NCI-H1694 treated with DMSO at 0.1 percent for 48 hours (cell line): ENCODE data around the gene PRPH2.

Source experiments
- DNase-seq: peaks from one replicate; lab custom pipeline; 2025; lab: John Stamatoyannopoulos, UW

PRPH2 gene, protein sequence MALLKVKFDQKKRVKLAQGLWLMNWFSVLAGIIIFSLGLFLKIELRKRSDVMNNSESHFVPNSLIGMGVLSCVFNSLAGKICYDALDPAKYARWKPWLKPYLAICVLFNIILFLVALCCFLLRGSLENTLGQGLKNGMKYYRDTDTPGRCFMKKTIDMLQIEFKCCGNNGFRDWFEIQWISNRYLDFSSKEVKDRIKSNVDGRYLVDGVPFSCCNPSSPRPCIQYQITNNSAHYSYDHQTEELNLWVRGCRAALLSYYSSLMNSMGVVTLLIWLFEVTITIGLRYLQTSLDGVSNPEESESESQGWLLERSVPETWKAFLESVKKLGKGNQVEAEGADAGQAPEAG

DNA sequence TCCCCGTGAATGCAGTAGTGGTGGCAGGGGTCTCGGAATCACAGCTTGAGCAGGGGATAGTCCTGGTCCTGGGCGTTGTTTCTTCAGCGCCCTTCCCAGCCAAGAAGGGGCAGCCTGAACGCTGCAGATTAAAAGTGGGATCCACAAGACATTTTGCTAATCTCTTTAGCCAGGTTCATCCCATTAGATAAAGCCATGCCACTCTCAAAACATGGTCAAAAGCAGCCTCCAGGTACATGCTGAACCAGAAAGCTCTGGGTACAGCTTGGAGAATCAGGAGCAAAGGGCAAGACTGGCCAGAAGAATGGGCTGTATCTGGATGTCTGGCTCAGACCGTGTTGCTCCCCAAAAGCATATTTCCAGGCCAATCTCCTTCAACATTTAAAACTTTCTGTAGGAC, at the start of gene PRPH2:
Gene PRPH2 (minus strand): TSS at position 101 of the 400 bp plus-strand sequence. CDS start 263 bp downstream, outside the sequence.
- DNase-seq, result no peak

DNA sequence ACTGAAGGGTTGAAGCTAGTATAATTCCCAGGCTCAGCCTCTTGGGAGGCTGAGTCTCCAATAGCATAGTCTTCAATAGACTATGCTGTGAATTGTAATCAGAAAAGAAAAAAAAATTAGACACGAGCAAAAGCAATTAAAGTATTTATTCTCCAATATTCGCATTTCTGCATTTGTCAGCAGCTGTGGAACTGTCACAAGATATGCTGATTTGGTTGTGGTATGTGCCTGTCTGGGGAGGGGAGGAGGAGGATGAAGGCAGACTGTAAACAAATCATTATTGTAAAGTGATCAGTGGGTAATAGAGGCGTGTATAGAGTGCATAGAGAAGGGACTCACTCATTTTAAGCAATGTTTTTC, 49.3 kb upstream of the PRPH2 start:
- DNase-seq, result no peak

DNA sequence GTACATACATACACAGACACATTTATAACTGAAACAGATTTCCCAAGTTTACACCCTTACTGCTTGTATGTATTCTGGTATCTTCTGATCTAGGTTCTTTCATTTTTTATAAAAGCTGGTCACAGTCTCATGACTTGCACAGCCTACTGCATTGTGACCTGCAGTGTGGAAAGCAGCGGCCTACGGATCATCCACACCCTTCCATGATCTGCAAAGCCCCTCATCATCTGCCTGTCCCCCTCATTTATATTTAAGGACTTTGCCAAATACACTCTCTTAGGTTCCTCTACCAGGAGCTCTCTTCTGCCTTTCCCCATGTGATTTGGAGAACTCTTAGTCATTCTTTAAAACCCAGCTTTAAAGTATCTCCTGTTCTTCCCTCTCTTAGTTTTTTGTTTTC, 47.4 kb upstream of the PRPH2 start:
- no peak for DNase-seq

DNA sequence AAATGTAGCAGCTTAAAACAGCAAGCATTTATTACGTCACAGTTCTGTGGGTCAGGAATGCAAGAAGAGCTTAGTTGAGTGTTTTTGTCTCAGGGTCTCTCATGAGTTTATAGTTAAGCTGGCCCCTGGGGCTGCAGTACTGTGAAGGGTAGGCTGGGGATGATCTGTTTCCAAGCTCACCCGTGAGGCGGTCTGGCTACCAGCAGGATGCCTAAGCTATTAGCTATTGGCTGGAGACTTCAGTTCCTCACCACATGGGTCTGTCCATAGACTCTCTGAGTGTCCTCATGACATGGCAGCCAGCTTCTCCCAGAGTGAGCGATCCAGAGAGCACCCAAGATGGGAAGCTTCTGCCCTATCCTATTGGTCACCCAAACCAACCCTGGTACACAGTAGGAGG, 46.7 kb upstream of the PRPH2 start:
- DNase-seq, result no peak

DNA sequence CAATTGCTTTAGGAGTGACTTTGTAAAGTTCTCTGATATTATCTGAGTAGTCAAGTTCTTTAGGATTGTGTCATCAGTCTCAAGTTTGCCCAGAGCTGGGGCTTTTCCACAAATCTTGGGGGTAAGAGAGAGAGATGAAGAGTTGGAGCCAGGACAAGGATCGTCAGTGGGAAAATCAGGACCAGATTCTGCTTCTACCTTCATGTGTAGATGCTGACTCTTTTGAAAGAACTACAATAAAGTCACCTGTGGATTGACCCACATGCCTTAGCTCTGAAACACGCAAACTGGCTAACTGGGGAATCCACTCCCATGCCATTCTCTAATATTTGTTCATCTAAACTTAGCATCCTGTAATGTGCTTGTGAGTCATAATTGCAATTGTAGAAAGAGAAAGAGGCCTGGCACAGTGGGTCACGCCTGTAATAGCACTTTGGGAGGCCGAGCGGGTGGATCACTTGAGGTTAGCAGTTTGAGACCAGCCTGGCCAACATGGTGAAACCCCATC, 43.8 kb upstream of the PRPH2 start:
- no peak for DNase-seq

DNA sequence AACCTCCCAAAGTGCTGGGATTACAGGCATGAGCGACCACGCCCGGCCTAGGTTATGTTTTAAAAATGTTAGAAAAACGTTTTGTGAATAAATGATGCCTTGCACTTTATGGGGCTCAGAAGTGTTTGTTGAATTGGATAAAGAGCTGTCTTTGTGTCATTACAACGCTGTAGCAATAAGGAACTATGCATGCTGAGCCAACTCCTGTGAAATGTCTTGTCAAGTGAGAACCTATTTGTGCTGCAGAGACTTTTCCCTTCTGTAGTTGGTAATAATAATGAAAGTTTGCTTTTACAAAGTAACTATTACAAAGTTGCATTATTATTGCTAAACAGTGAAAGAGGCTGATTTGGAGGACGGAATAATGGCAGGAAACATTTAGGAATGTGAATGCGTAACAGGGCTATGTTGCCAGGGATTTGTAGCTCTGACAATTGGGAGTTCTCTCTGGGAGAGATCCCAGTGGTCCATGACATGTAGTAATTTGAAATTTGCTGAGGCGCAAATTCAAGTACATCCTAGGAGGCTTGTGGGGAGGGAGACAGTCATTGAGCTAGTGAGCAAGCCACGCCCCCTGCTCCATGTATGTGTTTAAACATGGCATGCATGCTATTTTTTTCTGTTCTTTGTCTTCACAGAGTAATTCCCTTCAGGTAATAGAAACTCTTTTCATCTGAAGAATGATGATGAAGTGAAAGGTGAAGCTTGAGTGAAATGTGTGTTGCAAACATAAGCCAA, 42.7 kb upstream of the PRPH2 start:
- DNase-seq, result no peak

DNA sequence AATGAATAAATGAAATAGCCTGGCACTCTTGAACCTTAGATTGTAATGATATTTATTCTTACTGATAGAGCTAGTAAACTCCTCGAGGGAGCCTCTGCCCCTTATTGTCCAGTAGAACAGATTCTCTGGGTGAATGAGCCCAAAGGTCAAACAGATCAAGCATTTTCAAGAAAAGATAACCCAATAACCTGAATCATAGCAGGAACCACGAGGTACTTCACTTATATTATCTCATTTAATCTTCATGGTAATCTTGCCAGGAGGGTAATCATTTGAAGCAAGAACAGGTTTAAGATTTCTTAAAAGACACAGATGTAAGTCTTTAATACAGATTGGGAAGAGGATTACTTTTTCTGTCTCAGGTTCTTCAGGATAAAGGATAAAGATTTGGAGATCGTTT, 40.6 kb upstream of the PRPH2 start:
- DNase-seq, result no peak

DNA sequence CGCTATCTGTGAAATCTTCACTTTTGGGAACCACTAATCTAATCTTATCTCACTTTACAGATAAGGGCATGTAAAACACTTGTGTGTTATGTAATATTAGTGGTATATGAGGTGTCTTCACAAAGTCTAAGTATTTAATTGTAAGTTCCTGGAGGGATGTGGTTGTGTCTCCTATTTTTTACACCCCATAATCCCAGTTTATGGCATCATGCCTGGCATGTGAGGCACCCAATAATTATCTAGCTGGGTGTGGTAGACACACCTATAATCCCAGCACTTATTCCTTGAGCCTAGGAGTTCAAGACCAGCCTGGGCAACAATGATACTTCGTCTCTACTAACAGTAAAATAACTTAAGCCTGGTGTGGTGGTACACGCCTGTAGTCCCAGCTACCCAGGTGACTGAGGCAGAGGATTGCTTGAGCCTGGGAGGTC, 40.0 kb upstream of the PRPH2 start:
- DNase-seq, result no peak

DNA sequence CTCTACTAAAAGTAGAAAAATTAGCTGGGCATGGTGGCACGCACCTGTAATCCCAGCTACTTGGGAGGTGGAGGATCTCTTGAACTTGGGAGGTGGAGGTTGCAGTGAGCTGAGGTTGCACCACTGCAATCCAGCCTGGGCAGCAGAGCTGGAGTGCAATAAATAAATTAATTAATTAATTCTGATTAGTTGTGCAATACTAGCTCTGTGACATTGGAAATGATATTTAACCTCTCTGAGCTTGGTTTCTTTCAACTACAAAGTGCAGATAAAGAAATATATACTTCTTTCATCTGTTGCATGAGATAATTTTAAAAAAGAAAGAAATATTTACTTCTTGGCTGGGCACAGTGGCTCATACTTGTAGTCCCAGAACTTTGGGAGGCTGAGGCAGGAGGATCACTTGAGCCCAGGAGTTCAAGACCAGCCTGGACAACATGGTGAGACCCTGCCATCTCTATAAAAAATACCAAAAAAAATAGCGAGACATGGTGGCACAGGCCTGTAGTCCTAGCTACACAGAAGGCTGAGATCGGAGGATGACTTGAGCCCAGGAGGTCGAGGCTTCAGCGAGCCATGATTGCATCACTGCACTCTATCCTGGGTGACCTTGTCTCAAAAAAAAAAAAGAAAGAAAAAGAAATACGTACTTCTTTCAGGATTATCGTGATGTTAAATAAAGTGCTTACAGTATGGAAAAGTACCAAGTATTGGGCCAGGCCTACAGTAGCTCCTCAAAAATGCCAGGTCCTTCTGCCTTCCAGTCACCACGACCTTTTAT, 39.1 kb upstream of the PRPH2 start:
- no peak for DNase-seq

DNA sequence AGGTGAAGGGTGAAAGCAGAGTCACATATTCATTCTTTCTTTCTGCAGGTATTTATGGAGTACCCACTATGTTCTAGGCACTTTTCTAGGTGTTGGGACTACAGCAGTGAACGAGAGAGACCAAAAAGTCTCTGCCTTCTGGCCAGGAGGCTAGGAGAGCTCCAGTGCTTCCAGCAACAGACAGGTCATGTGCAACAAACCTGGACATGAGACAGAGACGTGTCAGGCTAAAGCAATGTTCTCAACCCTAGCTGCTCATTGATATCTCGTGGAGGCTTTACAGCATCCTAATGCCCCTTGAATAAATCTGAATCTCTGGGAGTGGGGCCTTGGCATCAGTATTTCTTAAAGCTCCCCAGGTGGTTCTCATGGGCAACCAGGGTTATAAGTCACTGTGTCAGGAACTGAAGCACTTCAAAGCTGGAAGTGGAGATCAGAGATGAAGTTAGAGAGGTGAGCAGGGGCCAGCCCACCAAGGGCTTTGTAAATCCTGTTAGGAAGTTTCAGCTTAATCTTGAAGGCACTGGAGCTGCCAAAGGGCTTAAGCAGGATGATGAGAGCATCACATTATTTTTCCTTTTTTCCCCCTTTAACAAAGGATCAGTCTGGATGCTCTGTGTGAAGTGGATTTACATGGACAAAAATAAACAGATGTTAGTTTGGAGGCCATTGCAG, 36.5 kb upstream of the PRPH2 start:
- DNase-seq, result no peak

DNA sequence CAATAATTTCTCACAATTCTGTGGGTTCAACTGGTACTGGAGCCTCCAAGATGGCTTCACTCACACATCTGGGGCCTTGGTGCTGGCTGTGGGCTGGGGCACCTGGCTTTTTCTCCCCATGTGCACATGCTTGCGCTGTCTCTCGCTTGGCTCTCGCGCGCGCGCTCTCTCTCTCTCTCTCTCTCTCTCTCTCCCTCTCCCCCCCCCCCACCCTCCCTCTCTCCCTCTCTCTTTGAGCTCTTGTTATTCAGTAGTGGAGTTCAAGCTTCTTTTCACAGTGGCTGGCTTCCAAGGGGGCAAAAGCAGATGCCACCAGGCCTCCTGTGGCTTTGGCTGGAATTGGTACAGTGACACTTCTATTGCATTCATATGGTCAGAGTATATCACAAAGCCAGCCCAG, 34.3 kb upstream of the PRPH2 start:
- no peak for DNase-seq

DNA sequence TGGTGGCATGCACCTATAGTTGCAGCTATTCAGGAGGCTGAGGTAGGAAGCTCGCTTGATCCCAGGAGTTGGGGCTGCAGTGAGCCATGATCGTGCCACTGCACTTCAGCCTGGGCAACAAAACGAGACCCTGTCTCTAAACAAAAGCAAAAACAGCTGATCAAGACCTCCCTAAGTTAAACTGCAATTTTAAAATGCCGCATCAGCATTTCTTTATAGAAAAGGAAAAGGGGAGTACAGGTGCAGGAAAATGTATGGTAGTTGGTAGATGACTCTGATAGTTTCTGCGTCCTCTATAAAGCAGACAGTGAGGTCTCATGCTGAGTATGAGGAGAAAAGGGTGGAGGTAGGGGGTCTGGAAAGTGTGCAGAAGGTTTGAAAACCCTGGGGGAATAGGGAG, 32.4 kb upstream of the PRPH2 start:
- DNase-seq, result no peak

DNA sequence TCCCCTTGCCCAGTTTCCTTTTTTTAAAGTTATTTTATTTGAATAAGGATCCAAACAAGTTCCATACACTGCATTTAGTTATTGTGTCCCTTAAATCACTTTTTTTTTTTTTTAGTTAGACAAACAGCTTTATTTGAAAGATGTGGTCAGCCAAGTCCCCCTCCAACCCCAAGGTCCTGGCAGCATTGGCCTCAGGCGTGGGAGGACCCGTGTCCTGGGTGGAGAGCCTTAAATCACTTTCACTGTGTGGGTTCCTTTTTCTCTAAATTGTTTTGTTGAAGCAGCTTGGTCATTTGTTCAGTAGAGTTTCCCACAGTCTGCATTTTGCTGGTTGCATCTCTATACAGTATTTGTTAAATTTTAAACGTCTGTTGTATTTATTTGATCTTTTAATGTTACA, 28.7 kb upstream of the PRPH2 start:
- no peak for DNase-seq

DNA sequence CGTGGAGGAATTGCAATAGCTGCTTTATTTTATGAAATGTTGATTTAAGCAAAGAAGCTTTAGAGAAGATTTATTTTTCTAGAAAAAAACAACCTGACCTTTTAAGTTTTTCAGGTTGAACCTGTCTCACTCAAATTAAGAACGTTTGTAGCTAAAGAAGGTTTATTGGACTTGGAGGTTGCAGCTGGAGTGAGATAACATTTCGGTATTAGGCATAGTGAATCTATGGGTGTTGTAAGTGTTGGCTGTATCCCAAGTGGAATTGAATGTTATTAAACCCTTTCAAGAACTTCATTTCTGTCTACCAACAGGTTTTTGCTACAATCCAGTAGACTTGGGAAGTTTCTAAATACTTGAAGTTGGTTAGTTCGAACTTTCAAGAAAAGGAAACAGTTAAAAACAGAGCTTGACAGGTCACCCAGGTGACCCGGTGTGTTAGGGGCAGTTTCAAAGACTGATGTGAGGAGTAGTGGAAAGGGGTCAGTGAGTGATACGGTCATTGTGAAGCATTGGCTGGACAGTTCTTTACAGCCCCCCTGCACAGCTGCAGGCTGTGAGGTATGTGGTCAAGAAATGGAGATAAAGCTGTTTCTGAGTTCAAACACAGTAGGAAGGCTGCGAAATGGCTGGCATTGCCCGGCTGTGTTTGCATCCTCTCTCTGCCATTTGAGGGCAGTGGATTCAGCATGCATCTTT, 26.0 kb upstream of the PRPH2 start:
- no peak for DNase-seq

DNA sequence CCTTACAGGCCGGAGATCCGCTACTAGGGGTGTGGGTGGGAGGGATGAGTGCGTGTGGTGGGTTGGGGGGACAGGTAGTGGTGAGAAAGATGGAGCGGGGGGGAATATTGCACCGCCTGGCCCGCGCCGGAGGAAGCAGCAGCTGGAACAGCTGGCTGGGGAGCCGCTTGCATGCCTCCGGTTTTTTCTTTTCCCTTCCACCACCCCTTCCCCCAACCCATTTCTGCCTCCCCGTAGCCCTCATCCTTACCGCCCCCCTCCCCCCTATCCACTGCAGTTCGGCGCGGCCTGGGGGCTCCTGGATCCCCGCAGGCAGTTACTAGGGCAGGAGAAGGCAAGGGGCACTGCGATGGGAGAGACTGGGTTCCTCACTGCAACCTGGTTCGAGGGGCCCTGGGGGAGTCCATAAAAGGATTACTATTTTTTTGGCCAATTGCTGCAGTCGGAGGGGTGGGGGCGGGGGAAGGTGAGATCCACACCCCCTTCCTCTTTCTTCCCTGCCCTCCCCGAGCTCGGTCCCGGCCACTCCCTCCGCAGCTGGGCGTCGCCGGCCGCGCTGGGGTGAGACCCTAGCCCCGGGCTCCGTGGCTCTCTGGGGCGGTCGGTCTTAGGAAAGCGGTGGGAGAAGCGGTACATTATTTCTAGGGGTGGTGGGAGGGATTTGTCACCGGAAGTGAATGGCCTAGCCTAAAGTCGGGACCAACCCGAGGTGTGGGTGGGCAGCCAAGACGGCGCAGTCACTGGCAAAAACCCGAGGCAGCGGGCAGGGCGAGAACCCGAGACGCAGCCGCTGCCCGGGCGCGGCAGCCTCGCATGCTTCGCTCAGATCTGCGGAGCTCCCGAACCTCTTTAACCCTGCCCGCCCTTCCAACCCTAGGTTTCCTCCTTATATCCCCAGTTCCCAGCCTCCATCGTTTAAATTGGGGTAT, 24.3 kb upstream of the PRPH2 start:
- peak; percentile 90 for DNase-seq

DNA sequence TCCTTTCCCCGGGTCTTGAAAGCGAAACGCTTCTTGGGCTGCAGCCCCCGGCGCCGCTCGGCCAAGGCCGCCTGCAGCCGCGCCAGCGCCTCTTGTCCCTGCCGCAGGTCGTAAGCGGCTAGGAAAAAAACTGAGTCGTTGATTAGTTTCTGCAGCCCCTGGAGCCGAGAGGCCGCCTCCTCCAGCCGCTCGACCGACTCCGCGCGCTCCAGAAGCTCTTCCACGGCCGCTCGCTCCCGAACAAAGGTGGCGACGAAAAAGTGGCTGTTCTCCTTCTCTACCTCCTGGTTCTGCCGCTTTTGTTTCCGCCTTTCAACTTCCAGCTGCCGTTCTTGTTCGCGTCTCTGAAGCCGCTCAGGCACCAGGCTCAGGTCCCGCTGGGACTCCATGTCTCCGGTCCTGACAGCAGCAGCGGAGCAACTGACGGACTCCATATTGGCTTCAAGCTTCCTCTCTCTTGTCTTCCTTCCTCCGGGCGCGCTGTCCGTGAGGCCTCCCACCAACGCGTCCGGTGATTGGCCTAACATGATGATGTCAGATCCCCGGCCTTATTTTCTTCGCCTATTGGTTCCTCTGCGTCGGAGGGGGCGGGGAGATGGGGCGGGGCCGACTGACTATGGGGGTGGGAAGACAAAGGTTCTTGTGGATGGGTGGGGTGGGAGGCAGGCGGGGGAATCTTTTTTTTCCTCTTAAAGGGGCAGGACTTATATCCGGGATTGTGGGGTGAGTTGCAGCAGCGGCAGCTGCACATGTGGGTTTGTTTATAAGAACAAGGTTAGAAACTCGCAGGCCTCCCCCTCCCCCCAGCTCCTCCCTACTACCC, 23.5 kb upstream of the PRPH2 start, which contains the start of gene TBCC:
Gene TBCC (minus strand): TSS at position 464 of the 823 bp plus-strand sequence. CDS start 30 bp downstream, at position 434.
- DNase-seq, result peak; percentile 94

DNA sequence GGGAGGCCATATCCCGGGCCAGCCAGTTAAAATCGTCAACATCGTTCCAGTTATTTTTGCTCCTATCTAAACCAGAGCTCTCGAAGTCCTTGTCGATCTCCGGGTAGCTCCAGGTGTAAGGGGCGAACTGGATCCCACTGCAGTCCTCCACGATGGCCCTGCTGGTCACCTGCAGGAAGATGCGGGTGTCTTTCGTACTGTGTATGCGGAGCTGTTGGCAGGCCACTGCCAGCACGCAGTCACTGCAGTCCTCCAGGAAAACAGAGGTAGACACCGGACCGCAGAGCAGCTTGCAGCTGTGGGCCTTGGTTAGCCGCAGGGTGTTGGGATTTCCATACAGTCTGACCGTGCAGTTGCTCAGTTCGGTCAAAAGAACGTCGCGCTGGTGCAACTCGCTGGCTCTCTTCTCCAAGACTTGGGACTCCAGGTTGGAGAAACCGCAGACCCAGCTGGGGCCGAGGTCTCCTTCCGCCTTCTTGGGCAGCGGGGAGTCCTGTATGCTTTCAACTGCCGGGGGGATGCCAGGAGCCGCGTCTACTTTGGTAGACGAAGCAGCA, 22.8 kb upstream of the PRPH2 start:
- no peak for DNase-seq

DNA sequence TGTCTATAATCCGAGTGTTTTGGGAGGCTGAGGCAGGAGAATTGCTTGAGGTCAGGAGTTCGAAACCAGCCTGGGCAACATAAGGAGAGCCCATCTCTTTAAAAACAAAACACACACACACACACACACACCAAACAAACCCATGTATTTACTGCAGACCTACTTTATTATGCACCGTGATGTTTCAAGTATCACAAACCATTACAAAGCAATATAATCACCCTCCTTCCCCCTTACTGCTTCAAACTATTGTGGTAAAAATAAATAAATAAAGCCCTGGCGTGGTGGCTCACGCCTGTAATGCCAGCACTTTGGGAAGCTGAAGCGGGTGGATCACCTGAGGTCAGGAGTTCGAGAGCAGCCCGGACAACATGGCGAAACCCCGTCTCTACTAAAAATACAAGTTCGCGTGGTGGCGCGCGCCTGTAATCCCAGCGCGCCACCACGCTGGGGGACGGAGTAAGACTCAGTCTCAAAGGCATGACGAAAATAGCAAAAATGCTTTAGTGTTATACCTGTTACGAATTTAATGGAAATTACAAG, 22.0 kb upstream of the PRPH2 start:
- DNase-seq, result no peak
